HCT116 (cell line): ENCODE data around the gene IGSF9B. TPM values are rescaled to one million over a fixed set of nuclear protein-coding genes. Genes with fewer than 3 reads are reported as not detected.

Experiments used
- ATAC-seq: fragments of 200-7000 bp; cut with Tn5 transposase; 2 replicates; pipeline ENCODE4 v1.9.1; 2020; ENCODE audit warnings: mild to moderate bottlenecking, moderate library complexity
- BruUV-seq: library from RNA; stranded (reverse); fragments of 400-500 nt; replicated peaks from 2 replicates; lab custom pipeline; 2021; lab: Mats Ljungman, UMichigan
- CTCF ChIA-PET: fragments of 300-600 bp; sonication (Branson Sonifier 250); formaldehyde crosslinking; loops from one replicate; lab custom pipeline; 2021; ENCODE audit warnings: antibody characterized with exemption; lab: Charles Lee
- POLR2A ChIA-PET: fragments of 300-600, 350-600 bp; sonication (Branson Sonifier 250); formaldehyde crosslinking; loops from one replicate; lab custom pipeline; 2021; ENCODE audit warnings: antibody characterized with exemption; lab: Charles Lee
- RAD21 ChIA-PET, 2 experiments: fragments of 300-600 bp; sonication (Branson Sonifier 250); formaldehyde crosslinking; loops; one replicate each; lab custom pipeline; 2023; ENCODE audit warnings: low total read pairs in 2 of 2; ENCODE audit not compliant: uncharacterized antibody in 2 of 2, unreplicated experiment in 2 of 2, low non-redundant PET in 1 of 2; lab: Charles Lee
- DNase-seq: peaks from one replicate; pipeline ENCODE4 v3.0.0-alpha.2; 2010; ENCODE audit warnings: low read depth, low spot score
- H2AFZ ChIP-seq: fragments of 200-600 bp; shearing (Covaris generic), sonication (generic); 2 replicates; pipeline ENCODE4 v1.6.1; 2017; ENCODE audit warnings: low read depth, mixed run types, mixed read lengths, antibody characterized with exemption, low read length; ENCODE audit not compliant: poor library complexity, severe bottlenecking
- H3K27ac ChIP-seq: 2 replicates; pipeline ENCODE4 v1.5.1; 2012; ENCODE audit warnings: low read depth, low read length
- H3K27me3 ChIP-seq: fragments of 200-600 bp; sonication (generic); 2 replicates; pipeline ENCODE4 v1.6.1; 2016; ENCODE audit warnings: mixed run types, low read length, mixed read lengths; ENCODE audit not compliant: insufficient read depth
- H3K36me3 ChIP-seq, 2 experiments: fragments of 200-500 bp in 1 of 2; fragments of 200-600 bp in 1 of 2; sonication (Bioruptor generic) in 1 of 2; sonication (generic) in 1 of 2; 2 replicates each; pipeline versions ENCODE4 v1.5.1 to v1.6.1; 2014 to 2016; ENCODE audit warnings: low read length in 2 of 2, inconsistent platforms in 1 of 2, mixed read lengths in 1 of 2, mixed run types in 1 of 2; ENCODE audit not compliant: insufficient read depth in 2 of 2, control insufficient read depth in 1 of 2
- H3K4me1 ChIP-seq, 2 experiments: fragments of 200-600 bp in 1 of 2; sonication (generic) in 1 of 2; 2 replicates each; pipeline versions ENCODE4 v1.5.1 to v1.6.1; 2012 to 2017; ENCODE audit warnings: low read length in 2 of 2, inconsistent platforms in 1 of 2, mild to moderate bottlenecking in 1 of 2, mixed read lengths in 1 of 2, mixed run types in 1 of 2, moderate library complexity in 1 of 2; ENCODE audit not compliant: insufficient read depth in 2 of 2, control insufficient read depth in 1 of 2
- H3K4me2 ChIP-seq: fragments of 200-600 bp; sonication (generic); 2 replicates; pipeline ENCODE4 v1.6.1; 2017; ENCODE audit warnings: mixed run types, low read length, mixed read lengths
- H3K4me3 ChIP-seq, 2 experiments: fragments of 200-600 bp in 1 of 2; sonication (generic) in 1 of 2; replicated peaks in 1 of 2; 2 replicates each; pipeline ENCODE4 v1.5.1; 2011 to 2016; ENCODE audit warnings: low read length in 2 of 2, control low read depth in 1 of 2, low read depth in 1 of 2, mild to moderate bottlenecking in 1 of 2, mixed read lengths in 1 of 2, mixed run types in 1 of 2
- H3K79me2 ChIP-seq: fragments of 200-600 bp; sonication (generic); 2 replicates; pipeline ENCODE4 v1.6.1; 2017; ENCODE audit warnings: mild to moderate bottlenecking, mixed run types, low read length, moderate library complexity, mixed read lengths; ENCODE audit not compliant: insufficient read depth
- H3K9ac ChIP-seq: fragments of 200-600 bp; sonication (generic); 2 replicates; pipeline ENCODE4 v1.6.1; 2016; ENCODE audit warnings: low read length, mixed read lengths
- H3K9me2 ChIP-seq: fragments of 200-600 bp; sonication (generic), shearing (Covaris generic); 2 replicates; pipeline ENCODE4 v1.6.1; 2017; ENCODE audit warnings: mixed run types, mild to moderate bottlenecking, moderate library complexity; ENCODE audit not compliant: insufficient read depth
- H3K9me3 ChIP-seq, 2 experiments: fragments of 200-500 bp in 1 of 2; fragments of 200-600 bp in 1 of 2; sonication (Bioruptor generic) in 1 of 2; sonication (generic) in 1 of 2; 2 replicates each; pipeline ENCODE4 v1.6.1; 2014 to 2017; ENCODE audit warnings: low read length in 2 of 2, mixed read lengths in 2 of 2, inconsistent platforms in 1 of 2, low read depth in 1 of 2, mild to moderate bottlenecking in 1 of 2, mixed run types in 1 of 2, moderate library complexity in 1 of 2; ENCODE audit not compliant: control insufficient read depth in 1 of 2, insufficient read depth in 1 of 2
- H4K20me1 ChIP-seq: fragments of 200-600 bp; sonication (generic), shearing (Covaris generic); 2 replicates; pipeline ENCODE4 v1.6.1; 2017; ENCODE audit warnings: mixed run types, mild to moderate bottlenecking, moderate library complexity; ENCODE audit not compliant: insufficient read depth
- CBX3 ChIP-seq: IDR thresholded peaks from 2 replicates; pipeline ENCODE4 v1.6.1; 2012; ENCODE audit warnings: low read depth
- CEBPB ChIP-seq: IDR thresholded peaks from 2 replicates; pipeline ENCODE4 v1.6.1; 2012; ENCODE audit warnings: low read depth
- ELF1 ChIP-seq: IDR thresholded peaks from 2 replicates; pipeline ENCODE4 v1.6.1; 2012; ENCODE audit warnings: low read depth, borderline replicate concordance
- EZH2 ChIP-seq: fragments of 200-600 bp; sonication (generic); IDR thresholded peaks from 2 replicates; pipeline ENCODE4 v1.6.1; 2017; ENCODE audit warnings: antibody characterized with exemption, mixed run types
- EZH2phosphoT487 ChIP-seq: fragments of 200-600 bp; IDR thresholded peaks from 2 replicates; pipeline ENCODE4 v1.6.1; 2018; ENCODE audit warnings: antibody characterized with exemption, borderline replicate concordance
- FOSL1 ChIP-seq: IDR thresholded peaks from 2 replicates; pipeline ENCODE4 v1.6.1; 2012; ENCODE audit warnings: low read depth
- MAX ChIP-seq: IDR thresholded peaks from 2 replicates; pipeline ENCODE4 v1.6.1; 2012
- POLR2A ChIP-seq: IDR thresholded peaks from 2 replicates; pipeline ENCODE4 v1.7.0; 2011; ENCODE audit warnings: borderline replicate concordance; ENCODE audit not compliant: insufficient read depth, insufficient read length; ENCODE audit errors: extremely low read depth
- POLR2AphosphoS5 ChIP-seq: IDR thresholded peaks from 2 replicates; pipeline ENCODE4 v1.6.1; 2011; ENCODE audit warnings: mild to moderate bottlenecking, low read depth, low read length, moderate library complexity
- RAD21 ChIP-seq: IDR thresholded peaks from 2 replicates; pipeline ENCODE4 v1.6.1; 2012; ENCODE audit warnings: low read depth, mild to moderate bottlenecking
- SIN3A ChIP-seq: IDR thresholded peaks from 2 replicates; pipeline ENCODE4 v1.6.1; 2012; ENCODE audit warnings: low read depth
- SP1 ChIP-seq: IDR thresholded peaks from 2 replicates; pipeline ENCODE4 v1.6.1; 2012; ENCODE audit warnings: low read depth
- SRF ChIP-seq: IDR thresholded peaks from 2 replicates; pipeline ENCODE4 v1.6.1; 2012; ENCODE audit warnings: low read depth
- TCF7L2 ChIP-seq: IDR thresholded peaks from 2 replicates; pipeline ENCODE4 v1.7.0; 2011; ENCODE audit warnings: borderline replicate concordance, inconsistent platforms; ENCODE audit not compliant: insufficient read depth, insufficient read length; ENCODE audit errors: extremely low read depth
- YY1 ChIP-seq: IDR thresholded peaks from 2 replicates; pipeline ENCODE4 v1.6.1; 2011; ENCODE audit warnings: low read length, low read depth, moderate library complexity, mild to moderate bottlenecking; ENCODE audit not compliant: insufficient replicate concordance; ENCODE audit errors: extremely low read depth
- ZFX ChIP-seq: fragments of 450-650 bp; IDR thresholded peaks from 2 replicates; pipeline ENCODE4 v1.6.1; 2017
- ZNF274 ChIP-seq: fragments of 200-500 bp; sonication (Bioruptor generic); IDR thresholded peaks from 2 replicates; pipeline ENCODE4 v1.6.1; 2014; ENCODE audit warnings: mild to moderate bottlenecking, low read depth, low read length, inconsistent platforms
- intact Hi-C: fragments of 100-400 bp; cut with micrococcal nuclease; formaldehyde crosslinking; loops from 2 replicates; pipeline ENCODE4 v1.10.0; 2022
- total RNA-seq: library from RNA; stranded (reverse); gene quantifications from one replicate; pipeline ENCODE4 v1.2.1, GENCODE V29; 2021; ENCODE audit not compliant: unreplicated experiment
- TF ChIP-seq, protein P1 (sequence below): IDR thresholded peaks from 2 replicates; pipeline ENCODE4 v1.6.1; 2012
- TF ChIP-seq, protein P2 (sequence below): IDR thresholded peaks from 2 replicates; pipeline ENCODE4 v1.6.1; 2012; ENCODE audit warnings: low read depth

The IGSF9B gene
- total RNA-seq, 1 experiment from 2014 or later = 12.4 TPM

DNA sequence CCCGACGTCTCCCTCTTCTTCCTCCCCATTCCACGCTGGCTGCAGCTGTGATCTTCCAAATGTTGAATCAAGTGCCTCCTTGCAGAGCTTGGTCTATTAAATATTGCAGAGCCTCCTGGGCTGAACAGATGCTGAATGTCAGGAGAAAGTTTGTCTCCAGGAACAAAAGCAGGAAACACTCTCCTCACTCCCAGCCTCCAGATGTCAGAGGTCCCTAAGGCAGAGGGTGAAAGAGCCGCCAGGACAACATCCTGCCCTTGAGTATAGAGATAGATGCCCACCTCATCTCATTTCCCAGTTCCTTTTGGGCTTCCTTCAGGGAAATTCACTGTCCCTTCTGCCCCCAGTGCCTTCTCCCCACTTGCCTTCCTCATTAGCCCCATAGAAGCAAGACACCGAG is 40.8 kb upstream of the IGSF9B start:
- H3K9me3 ChIP-seq = no peaks in the 10 kb centered on the region
- DNase-seq (no peak), ATAC-seq (no peak)
- TF ChIP-seq SP1 (no peak), FOSL1 (no peak), SIN3A (no peak), EZH2 (no peak), YY1 (no peak)
- no peaks in the 10 kb centered on the region for H3K9me2 ChIP-seq
- no peaks in the 10 kb centered on the region for H3K36me3 ChIP-seq
- no peak overlapping the region for H3K4me2 ChIP-seq
- no peak overlapping the region for H3K27ac ChIP-seq
- no peak overlapping the region for H3K4me3 ChIP-seq
- intact Hi-C loops = no loop called here
- CTCF ChIA-PET = no interaction called here
- no peak overlapping the region for H2AFZ ChIP-seq
- no peak overlapping the region for H3K9ac ChIP-seq
- no peaks in the 10 kb centered on the region for H3K4me1 ChIP-seq
- H3K79me2 ChIP-seq = no peaks in the 10 kb centered on the region
- RAD21 ChIA-PET = no interaction called here
- peaks cover 2% of the 10 kb centered on the region; the same call in 1 of the 2 replicates for H3K27me3 ChIP-seq
- no peaks in the 10 kb centered on the region for H4K20me1 ChIP-seq
- POLR2A ChIA-PET = no interaction called here
- no TSS peak for BruUV-seq

DNA sequence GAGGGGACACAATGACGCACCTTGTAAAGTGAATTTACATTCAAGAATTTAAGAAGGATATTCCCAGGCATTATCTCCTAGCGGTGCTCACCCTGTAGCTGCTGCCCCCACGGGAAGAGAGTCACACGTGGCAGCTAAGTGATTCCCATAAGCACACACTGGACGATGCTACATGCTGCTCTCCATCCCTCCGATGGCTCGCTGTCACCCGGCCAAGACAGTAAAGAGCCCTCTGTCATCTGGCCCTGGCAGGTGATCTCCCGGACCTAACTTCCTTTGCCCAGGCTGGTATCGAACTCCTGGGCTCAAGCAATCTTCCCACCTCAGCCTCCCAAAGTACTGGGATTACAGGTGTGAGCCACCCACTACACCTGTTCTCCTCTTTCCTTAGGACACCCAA is 39.9 kb upstream of the IGSF9B start:
- Histone ChIP-seq H3K9me3 (no peaks in the 10 kb centered on the region), H3K9me2 (no peaks in the 10 kb centered on the region), H4K20me1 (no peaks in the 10 kb centered on the region), H3K27ac (no peak overlapping the region), H3K79me2 (no peaks in the 10 kb centered on the region), H3K4me3 (no peak overlapping the region), H2AFZ (no peak overlapping the region), H3K4me1 (no peaks in the 10 kb centered on the region), H3K9ac (no peak overlapping the region), H3K4me2 (no peak overlapping the region), H3K27me3 (peaks cover 8% of the 10 kb centered on the region; the same call in 1 of the 2 replicates), H3K36me3 (no peaks in the 10 kb centered on the region)
- RAD21 ChIA-PET = no interaction called here
- CTCF ChIA-PET = no interaction called here
- no peak for ATAC-seq
- POLR2A ChIA-PET = no interaction called here
- TF ChIP-seq SIN3A = no peak
- TF ChIP-seq POLR2AphosphoS5 = no peak
- no peak for TF ChIP-seq CBX3
- TF ChIP-seq RAD21 = no peak
- TF ChIP-seq, protein P1, sequence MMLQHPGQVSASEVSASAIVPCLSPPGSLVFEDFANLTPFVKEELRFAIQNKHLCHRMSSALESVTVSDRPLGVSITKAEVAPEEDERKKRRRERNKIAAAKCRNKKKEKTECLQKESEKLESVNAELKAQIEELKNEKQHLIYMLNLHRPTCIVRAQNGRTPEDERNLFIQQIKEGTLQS = no peak
- TF ChIP-seq EZH2phosphoT487 = no peak
- TF ChIP-seq ELF1 = no peak
- no peak for TF ChIP-seq SP1
- TF ChIP-seq POLR2A = no peak
- no peak for TF ChIP-seq FOSL1
- TF ChIP-seq TCF7L2 = no peak
- TF ChIP-seq ZFX = no peak
- no peak for TF ChIP-seq ZNF274
- TF ChIP-seq MAX = no peak
- TF ChIP-seq, protein P2, sequence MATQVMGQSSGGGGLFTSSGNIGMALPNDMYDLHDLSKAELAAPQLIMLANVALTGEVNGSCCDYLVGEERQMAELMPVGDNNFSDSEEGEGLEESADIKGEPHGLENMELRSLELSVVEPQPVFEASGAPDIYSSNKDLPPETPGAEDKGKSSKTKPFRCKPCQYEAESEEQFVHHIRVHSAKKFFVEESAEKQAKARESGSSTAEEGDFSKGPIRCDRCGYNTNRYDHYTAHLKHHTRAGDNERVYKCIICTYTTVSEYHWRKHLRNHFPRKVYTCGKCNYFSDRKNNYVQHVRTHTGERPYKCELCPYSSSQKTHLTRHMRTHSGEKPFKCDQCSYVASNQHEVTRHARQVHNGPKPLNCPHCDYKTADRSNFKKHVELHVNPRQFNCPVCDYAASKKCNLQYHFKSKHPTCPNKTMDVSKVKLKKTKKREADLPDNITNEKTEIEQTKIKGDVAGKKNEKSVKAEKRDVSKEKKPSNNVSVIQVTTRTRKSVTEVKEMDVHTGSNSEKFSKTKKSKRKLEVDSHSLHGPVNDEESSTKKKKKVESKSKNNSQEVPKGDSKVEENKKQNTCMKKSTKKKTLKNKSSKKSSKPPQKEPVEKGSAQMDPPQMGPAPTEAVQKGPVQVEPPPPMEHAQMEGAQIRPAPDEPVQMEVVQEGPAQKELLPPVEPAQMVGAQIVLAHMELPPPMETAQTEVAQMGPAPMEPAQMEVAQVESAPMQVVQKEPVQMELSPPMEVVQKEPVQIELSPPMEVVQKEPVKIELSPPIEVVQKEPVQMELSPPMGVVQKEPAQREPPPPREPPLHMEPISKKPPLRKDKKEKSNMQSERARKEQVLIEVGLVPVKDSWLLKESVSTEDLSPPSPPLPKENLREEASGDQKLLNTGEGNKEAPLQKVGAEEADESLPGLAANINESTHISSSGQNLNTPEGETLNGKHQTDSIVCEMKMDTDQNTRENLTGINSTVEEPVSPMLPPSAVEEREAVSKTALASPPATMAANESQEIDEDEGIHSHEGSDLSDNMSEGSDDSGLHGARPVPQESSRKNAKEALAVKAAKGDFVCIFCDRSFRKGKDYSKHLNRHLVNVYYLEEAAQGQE = no peak
- TF ChIP-seq SRF = no peak
- TF ChIP-seq YY1 = no peak
- no peak for TF ChIP-seq CEBPB
- no TSS peak for BruUV-seq
- DNase-seq = no peak
- intact Hi-C loops = no loop called here
